SK-MEL-5 (cell line): ENCODE data around the gene PEAK1. TPM values are rescaled to one million over a fixed set of nuclear protein-coding genes. Genes with fewer than 3 reads are reported as not detected.

Experiments used
- DNase-seq: peaks from one replicate; pipeline ENCODE4 v3.0.0-alpha.2; 2016; ENCODE audit warnings: low read depth, low spot score
- in situ Hi-C: cut with HindIII; loops from 2 replicates; pipeline ENCODE4 v1.10.0; 2016; ENCODE audit warnings: low sequenced_read_pairs, high pct_unique_total_duplicates, low pct_unique_long_range_greater_than_20kb
- polyA plus RNA-seq, 2 experiments: library from polyadenylated mRNA; depleted of rRNA; stranded (reverse); fragments of >200 nt; gene quantifications; 2 replicates each; pipeline ENCODE4 v1.2.3, GENCODE V29; 2015
- total RNA-seq: library from RNA; depleted of rRNA; stranded (reverse); fragments of >200 nt; shearing (Covaris generic); gene quantifications from 2 replicates; pipeline ENCODE4 v1.2.3, GENCODE V29; 2014; rRNA removed

The PEAK1 gene
- total RNA-seq = 17.8 and 24.1 TPM in 2 replicates
- polyA plus RNA-seq (2015; cell fraction: cytosol; rRNA removed) = 11.0 and 11.5 TPM in 2 replicates
- 25.5 and 44.0 TPM in 2 replicates for polyA plus RNA-seq (2015; cell fraction: nucleus; rRNA removed)

GRCh38 chr15:77419836-77420609 is at the start of gene PEAK1:
PEAK1 (minus strand) TSS chr15:77420104; CDS start chr15:77181926, 238,178 bp downstream.
- DNase-seq = peak; percentile 99
- in situ Hi-C loops = no loop called here

GRCh38 chr15:77468896-77469295 is 49.0 kb upstream of the PEAK1 start:
- in situ Hi-C loops = no loop called here
- no peak for DNase-seq

GRCh38 chr15:77466521-77466920 is 46.6 kb upstream of the PEAK1 start:
- in situ Hi-C loops = no loop called here
- DNase-seq = no peak

- in situ Hi-C loops = no loop called here
- no peak for DNase-seq
Measured at GRCh38 chr15:77464129-77464865, 44.4 kb upstream of the PEAK1 start.

- in situ Hi-C loops = no loop called here
Measured at GRCh38 chr15:77461486-77461885, 41.6 kb upstream of the PEAK1 start.

GRCh38 chr15:77459031-77459430 is 39.1 kb upstream of the PEAK1 start:
- in situ Hi-C loops = no loop called here
- no peak for DNase-seq

More at GRCh38 chr15:77461486-77461885, 41.6 kb upstream of the PEAK1 start:
- DNase-seq = peak; percentile 52

- in situ Hi-C loops = no loop called here
- DNase-seq = no peak
Measured at GRCh38 chr15:77457905-77458265, 38.0 kb upstream of the PEAK1 start.

- in situ Hi-C loops = no loop called here
- no peak for DNase-seq
Measured at GRCh38 chr15:77457191-77457904, 37.4 kb upstream of the PEAK1 start.

GRCh38 chr15:77456746-77457145 is 36.8 kb upstream of the PEAK1 start:
- no peak for DNase-seq
- in situ Hi-C loops = no loop called here

GRCh38 chr15:77455696-77456321 is 35.9 kb upstream of the PEAK1 start:
- no peak for DNase-seq
- in situ Hi-C loops = no loop called here

- DNase-seq = no peak
- in situ Hi-C loops = no loop called here
Measured at GRCh38 chr15:77454951-77455350, 35.0 kb upstream of the PEAK1 start.

- no peak for DNase-seq
- in situ Hi-C loops = no loop called here
Measured at GRCh38 chr15:77454265-77454664, 34.4 kb upstream of the PEAK1 start.

GRCh38 chr15:77446840-77447390 is 27.0 kb upstream of the PEAK1 start:
- no peak for DNase-seq
- in situ Hi-C loops = no loop called here

- in situ Hi-C loops = no loop called here
- DNase-seq = peak; percentile 22
Measured at GRCh38 chr15:77440378-77440999, 20.6 kb upstream of the PEAK1 start.

- DNase-seq = no peak
- in situ Hi-C loops = no loop called here
Measured at GRCh38 chr15:77437264-77437663, 17.4 kb upstream of the PEAK1 start.

GRCh38 chr15:77436822-77437221 is 16.9 kb upstream of the PEAK1 start:
- in situ Hi-C loops = no loop called here
- no peak for DNase-seq

- no peak for DNase-seq
- in situ Hi-C loops = no loop called here
Measured at GRCh38 chr15:77430652-77431051, 10.7 kb upstream of the PEAK1 start.
